ENCODE results near the gene ZGPAT. TPM values are rescaled to one million over a fixed set of nuclear protein-coding genes. Genes with fewer than 3 reads are reported as not detected.

ZGPAT gene
- total RNA-seq, 1 donor, result 18.8 TPM

DNA sequence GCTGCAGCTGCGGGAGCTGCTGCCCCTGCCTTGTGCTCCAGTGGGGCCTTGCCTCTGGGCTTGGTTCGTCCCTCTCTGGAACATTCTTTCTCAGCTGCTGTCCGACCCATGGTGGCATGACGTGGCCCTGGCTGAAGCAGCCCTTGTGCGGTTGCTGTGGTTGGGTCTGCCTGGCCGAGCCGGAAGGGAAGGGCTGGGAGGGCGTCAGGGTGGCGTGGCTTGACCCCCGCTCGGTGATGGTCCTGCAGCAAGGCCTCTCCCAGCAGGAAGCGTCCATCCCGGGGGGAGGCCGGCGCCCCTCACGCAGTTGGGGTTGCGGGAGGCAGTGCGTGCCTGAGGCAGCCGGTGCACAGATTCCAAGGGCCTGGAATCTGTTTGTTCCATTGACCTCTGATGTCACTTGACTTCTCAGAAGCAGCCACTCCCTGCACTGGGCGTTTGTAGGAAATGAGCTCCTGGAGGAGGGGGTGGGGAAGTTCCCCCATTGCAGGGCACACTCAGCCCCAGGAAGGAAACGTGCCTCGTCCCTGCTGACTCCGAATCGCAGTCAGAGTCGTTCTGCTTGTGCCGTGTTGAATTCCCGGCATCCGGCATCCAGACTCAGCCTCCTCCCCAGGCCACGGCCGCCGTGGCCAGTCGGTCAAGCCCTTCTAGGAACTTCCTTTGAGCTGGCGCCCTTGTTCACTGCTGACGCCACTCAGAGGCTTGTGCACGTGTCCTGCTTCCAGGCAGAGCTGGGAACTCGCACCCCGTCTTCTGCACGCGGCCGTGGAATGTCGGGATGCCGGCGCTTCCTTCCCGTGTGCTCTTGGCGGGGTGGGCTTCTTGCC, 21.1 kb upstream of the ZGPAT start:
- peak; percentile 99 for DNase-seq (ENCODE audit: insufficient read length, low spot score, missing footprints)
- no peak overlapping the region for H2AFZ ChIP-seq (ENCODE audit: low read length)
- H4K20me1 ChIP-seq (ENCODE audit: insufficient read depth, low read length), result no peaks in the 10 kb centered on the region
- peak overlapping the region; percentile 79 for H3K27ac ChIP-seq (ENCODE audit: low read depth, low read length)
- H3K4me1 ChIP-seq (ENCODE audit: insufficient read depth, low read length), result peaks cover 18% of the 10 kb centered on the region
- H3K4me2 ChIP-seq (ENCODE audit: insufficient read depth, low read length), result no peak overlapping the region
- H3K36me3 ChIP-seq (ENCODE audit: insufficient read depth, low read length), result peaks cover 7% of the 10 kb centered on the region
- no peaks in the 10 kb centered on the region for H3K9me3 ChIP-seq (ENCODE audit: low read depth, low read length)
- no peaks in the 10 kb centered on the region for H3K27me3 ChIP-seq (ENCODE audit: insufficient read depth, low read length)
- no peaks in the 10 kb centered on the region for H3K79me2 ChIP-seq (ENCODE audit: insufficient read depth, low read length)
- no peak overlapping the region for H3K4me3 ChIP-seq (ENCODE audit: insufficient read depth, low read length)
- TF ChIP-seq, protein P1, sequence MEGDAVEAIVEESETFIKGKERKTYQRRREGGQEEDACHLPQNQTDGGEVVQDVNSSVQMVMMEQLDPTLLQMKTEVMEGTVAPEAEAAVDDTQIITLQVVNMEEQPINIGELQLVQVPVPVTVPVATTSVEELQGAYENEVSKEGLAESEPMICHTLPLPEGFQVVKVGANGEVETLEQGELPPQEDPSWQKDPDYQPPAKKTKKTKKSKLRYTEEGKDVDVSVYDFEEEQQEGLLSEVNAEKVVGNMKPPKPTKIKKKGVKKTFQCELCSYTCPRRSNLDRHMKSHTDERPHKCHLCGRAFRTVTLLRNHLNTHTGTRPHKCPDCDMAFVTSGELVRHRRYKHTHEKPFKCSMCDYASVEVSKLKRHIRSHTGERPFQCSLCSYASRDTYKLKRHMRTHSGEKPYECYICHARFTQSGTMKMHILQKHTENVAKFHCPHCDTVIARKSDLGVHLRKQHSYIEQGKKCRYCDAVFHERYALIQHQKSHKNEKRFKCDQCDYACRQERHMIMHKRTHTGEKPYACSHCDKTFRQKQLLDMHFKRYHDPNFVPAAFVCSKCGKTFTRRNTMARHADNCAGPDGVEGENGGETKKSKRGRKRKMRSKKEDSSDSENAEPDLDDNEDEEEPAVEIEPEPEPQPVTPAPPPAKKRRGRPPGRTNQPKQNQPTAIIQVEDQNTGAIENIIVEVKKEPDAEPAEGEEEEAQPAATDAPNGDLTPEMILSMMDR (IDR thresholded peaks at IDR 0.05; ENCODE audit: extremely low read depth, low read depth, low read length), result no peak

DNA sequence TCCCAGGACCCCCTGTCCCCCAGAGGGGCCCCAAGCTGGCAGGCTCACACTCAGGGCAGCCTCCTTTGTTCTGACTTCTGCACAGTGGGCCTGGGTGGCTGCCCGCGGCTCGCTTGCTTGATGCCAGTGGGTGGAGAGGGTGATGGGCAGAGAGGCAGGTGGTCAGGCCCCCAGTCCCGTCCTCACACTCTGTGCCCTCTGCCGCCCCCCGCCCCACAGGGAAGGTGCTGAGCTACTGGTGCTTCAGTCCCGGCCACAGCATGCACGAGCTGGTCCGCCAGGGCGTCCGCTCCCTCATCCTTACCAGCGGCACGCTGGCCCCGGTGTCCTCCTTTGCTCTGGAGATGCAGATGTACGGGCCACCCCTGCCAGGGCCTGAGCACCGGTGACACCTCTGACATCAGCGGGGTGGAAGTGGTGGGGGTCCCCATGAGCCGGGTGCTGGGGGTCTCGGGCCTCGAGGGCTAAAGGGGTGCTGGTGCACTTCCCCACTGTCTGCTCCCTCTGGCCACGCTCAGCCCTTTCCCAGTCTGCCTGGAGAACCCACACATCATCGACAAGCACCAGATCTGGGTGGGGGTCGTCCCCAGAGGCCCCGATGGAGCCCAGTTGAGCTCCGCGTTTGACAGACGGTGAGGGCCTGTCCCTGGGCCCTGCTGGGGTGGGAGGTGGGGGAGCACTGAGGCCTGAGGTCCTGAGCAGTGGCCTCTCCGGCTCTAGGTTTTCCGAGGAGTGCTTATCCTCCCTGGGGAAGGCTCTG, 20.2 kb upstream of the ZGPAT start:
- TF ChIP-seq, protein P1 (IDR thresholded peaks at IDR 0.05; ENCODE audit: extremely low read depth, low read depth, low read length), result no peak
- no peak overlapping the region for H2AFZ ChIP-seq (ENCODE audit: low read length)
- H3K4me2 ChIP-seq (ENCODE audit: insufficient read depth, low read length), result no peak overlapping the region
- H3K4me3 ChIP-seq (ENCODE audit: insufficient read depth, low read length), result no peak overlapping the region
- no peaks in the 10 kb centered on the region for H3K79me2 ChIP-seq (ENCODE audit: insufficient read depth, low read length)
- no peaks in the 10 kb centered on the region for H3K9me3 ChIP-seq (ENCODE audit: low read depth, low read length)
- DNase-seq (ENCODE audit: insufficient read length, low spot score, missing footprints), result peak; percentile 78
- peaks cover 12% of the 10 kb centered on the region for H3K4me1 ChIP-seq (ENCODE audit: insufficient read depth, low read length)
- peaks cover 8% of the 10 kb centered on the region for H3K36me3 ChIP-seq (ENCODE audit: insufficient read depth, low read length)
- no peaks in the 10 kb centered on the region for H3K27me3 ChIP-seq (ENCODE audit: insufficient read depth, low read length)
- peak overlapping the region; percentile 79 for H3K27ac ChIP-seq (ENCODE audit: low read depth, low read length)
- no peaks in the 10 kb centered on the region for H4K20me1 ChIP-seq (ENCODE audit: insufficient read depth, low read length)

- H3K9me3 ChIP-seq (ENCODE audit: low read depth, low read length), result no peaks in the 10 kb centered on the region
- H3K4me3 ChIP-seq (ENCODE audit: insufficient read depth, low read length), result no peak overlapping the region
- peak; percentile 77 for DNase-seq (ENCODE audit: insufficient read length, low spot score, missing footprints)
- H3K27me3 ChIP-seq (ENCODE audit: insufficient read depth, low read length), result no peaks in the 10 kb centered on the region
- no peaks in the 10 kb centered on the region for H3K79me2 ChIP-seq (ENCODE audit: insufficient read depth, low read length)
- H3K4me1 ChIP-seq (ENCODE audit: insufficient read depth, low read length), result peaks cover 4% of the 10 kb centered on the region
- H3K4me2 ChIP-seq (ENCODE audit: insufficient read depth, low read length), result no peak overlapping the region
- no peak overlapping the region for H2AFZ ChIP-seq (ENCODE audit: low read length)
- peaks cover 6% of the 10 kb centered on the region for H3K36me3 ChIP-seq (ENCODE audit: insufficient read depth, low read length)
- TF ChIP-seq, protein P1 (IDR thresholded peaks at IDR 0.05; ENCODE audit: extremely low read depth, low read depth, low read length), result no peak
- no peaks in the 10 kb centered on the region for H4K20me1 ChIP-seq (ENCODE audit: insufficient read depth, low read length)
- no peak overlapping the region for H3K27ac ChIP-seq (ENCODE audit: low read depth, low read length)
Measured at GRCh38 chr20:63688228-63689045, 19.4 kb upstream of the ZGPAT start.

All from osteoblast (primary cell).